ENCODE data around the gene UPF2.

Gene UPF2

DNA sequence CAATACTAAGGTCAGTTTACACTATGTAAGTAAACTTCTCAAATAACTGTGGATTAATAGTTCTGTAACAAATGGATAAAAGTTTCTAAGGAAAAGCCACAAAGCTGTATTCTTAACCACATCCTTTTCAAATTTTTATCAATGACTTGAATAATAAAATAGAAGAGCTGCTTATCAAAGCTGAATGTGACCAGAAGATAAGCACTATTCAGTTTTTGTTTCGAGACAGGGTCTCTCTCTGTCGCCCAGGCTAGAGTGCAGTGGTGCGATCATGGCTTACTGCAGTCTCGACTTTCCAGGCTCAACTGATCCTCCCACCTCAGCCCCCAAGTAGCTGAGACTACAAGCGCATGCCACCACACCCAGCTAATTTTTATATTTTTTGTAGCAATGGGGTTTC lies 17.0 kb downstream of the UPF2 start:
- Histone ChIP-seq H3K4me1 (ENCODE audit: insufficient read depth, low read length) (no peaks in the 10 kb centered on the region), H3K9ac (ENCODE audit: low read depth, low read length) (no peak overlapping the region), H3K27me3 (ENCODE audit: insufficient read depth, low read length, poor library complexity) (no peaks in the 10 kb centered on the region), H4K20me1 (ENCODE audit: insufficient read depth, low read length) (peaks cover 14% of the 10 kb centered on the region; the same call in 1 of the 2 replicates), H3K27ac (ENCODE audit: low read length) (no peak overlapping the region), H3K36me3 (ENCODE audit: insufficient read depth, low read length) (peaks cover 72% of the 10 kb centered on the region), H3K79me2 (ENCODE audit: insufficient read depth, low read length) (peaks cover 92% of the 10 kb centered on the region), H3K4me2 (ENCODE audit: insufficient read depth, low read length) (no peak overlapping the region), H2AFZ (ENCODE audit: low read depth, low read length) (no peak overlapping the region), H3K4me3 (ENCODE audit: low read depth in 1 of 2, low read length in 2 of 2) (no peak overlapping the region), H3K9me3 (ENCODE audit: insufficient read depth, low read length, severe bottlenecking) (no peaks in the 10 kb centered on the region)
- TF ChIP-seq, protein P1, sequence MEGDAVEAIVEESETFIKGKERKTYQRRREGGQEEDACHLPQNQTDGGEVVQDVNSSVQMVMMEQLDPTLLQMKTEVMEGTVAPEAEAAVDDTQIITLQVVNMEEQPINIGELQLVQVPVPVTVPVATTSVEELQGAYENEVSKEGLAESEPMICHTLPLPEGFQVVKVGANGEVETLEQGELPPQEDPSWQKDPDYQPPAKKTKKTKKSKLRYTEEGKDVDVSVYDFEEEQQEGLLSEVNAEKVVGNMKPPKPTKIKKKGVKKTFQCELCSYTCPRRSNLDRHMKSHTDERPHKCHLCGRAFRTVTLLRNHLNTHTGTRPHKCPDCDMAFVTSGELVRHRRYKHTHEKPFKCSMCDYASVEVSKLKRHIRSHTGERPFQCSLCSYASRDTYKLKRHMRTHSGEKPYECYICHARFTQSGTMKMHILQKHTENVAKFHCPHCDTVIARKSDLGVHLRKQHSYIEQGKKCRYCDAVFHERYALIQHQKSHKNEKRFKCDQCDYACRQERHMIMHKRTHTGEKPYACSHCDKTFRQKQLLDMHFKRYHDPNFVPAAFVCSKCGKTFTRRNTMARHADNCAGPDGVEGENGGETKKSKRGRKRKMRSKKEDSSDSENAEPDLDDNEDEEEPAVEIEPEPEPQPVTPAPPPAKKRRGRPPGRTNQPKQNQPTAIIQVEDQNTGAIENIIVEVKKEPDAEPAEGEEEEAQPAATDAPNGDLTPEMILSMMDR (IDR thresholded peaks at IDR 0.05; ENCODE audit: borderline replicate concordance, extremely low read depth, low read length, poor library complexity, severe bottlenecking) = no peak
- no peak for TF ChIP-seq EZH2 (IDR thresholded peaks at IDR 0.05; ENCODE audit: borderline replicate concordance, low read depth, low read length, severe bottlenecking)
- no peak for DNase-seq
- ATAC-seq (ENCODE audit: insufficient read depth, low read depth) = no peak

- H3K27me3 ChIP-seq (ENCODE audit: insufficient read depth, low read length, poor library complexity) = no peaks in the 10 kb centered on the region
- H3K27ac ChIP-seq (ENCODE audit: low read length) = no peak overlapping the region
- H3K79me2 ChIP-seq (ENCODE audit: insufficient read depth, low read length) = peaks cover 91% of the 10 kb centered on the region
- H3K36me3 ChIP-seq (ENCODE audit: insufficient read depth, low read length) = peaks cover 50% of the 10 kb centered on the region
- H3K9me3 ChIP-seq (ENCODE audit: insufficient read depth, low read length, severe bottlenecking) = no peaks in the 10 kb centered on the region
- H3K4me3 ChIP-seq (ENCODE audit: low read depth in 1 of 2, low read length in 2 of 2) = no peak overlapping the region
- ATAC-seq (ENCODE audit: insufficient read depth, low read depth) = no peak
- no peak overlapping the region for H3K4me2 ChIP-seq (ENCODE audit: insufficient read depth, low read length)
- TF ChIP-seq, protein P1 (IDR thresholded peaks at IDR 0.05; ENCODE audit: borderline replicate concordance, extremely low read depth, low read length, poor library complexity, severe bottlenecking) = no peak
- no peak for TF ChIP-seq EZH2 (IDR thresholded peaks at IDR 0.05; ENCODE audit: borderline replicate concordance, low read depth, low read length, severe bottlenecking)
- no peak for DNase-seq
- H3K9ac ChIP-seq (ENCODE audit: low read depth, low read length) = no peak overlapping the region
- no peaks in the 10 kb centered on the region for H3K4me1 ChIP-seq (ENCODE audit: insufficient read depth, low read length)
- peaks cover 21% of the 10 kb centered on the region; the same call in 1 of the 2 replicates for H4K20me1 ChIP-seq (ENCODE audit: insufficient read depth, low read length)
- H2AFZ ChIP-seq (ENCODE audit: low read depth, low read length) = no peak overlapping the region
Observed at GRCh38 chr10:12022580-12023257, 19.9 kb downstream of the UPF2 start.

- Histone ChIP-seq H3K79me2 (ENCODE audit: insufficient read depth, low read length) (peaks cover 78% of the 10 kb centered on the region), H3K27ac (ENCODE audit: low read length) (no peak overlapping the region), H3K9me3 (ENCODE audit: insufficient read depth, low read length, severe bottlenecking) (no peaks in the 10 kb centered on the region), H3K36me3 (ENCODE audit: insufficient read depth, low read length) (peaks cover 31% of the 10 kb centered on the region; the same call in 1 of the 2 replicates), H2AFZ (ENCODE audit: low read depth, low read length) (no peak overlapping the region), H3K9ac (ENCODE audit: low read depth, low read length) (no peak overlapping the region), H3K4me2 (ENCODE audit: insufficient read depth, low read length) (no peak overlapping the region), H3K27me3 (ENCODE audit: insufficient read depth, low read length, poor library complexity) (no peaks in the 10 kb centered on the region), H4K20me1 (ENCODE audit: insufficient read depth, low read length) (peaks cover 12% of the 10 kb centered on the region; the same call in 1 of the 2 replicates), H3K4me3 (ENCODE audit: low read depth in 1 of 2, low read length in 2 of 2) (no peak overlapping the region), H3K4me1 (ENCODE audit: insufficient read depth, low read length) (no peaks in the 10 kb centered on the region)
- no peak for DNase-seq
- no peak for ATAC-seq (ENCODE audit: insufficient read depth, low read depth)
- TF ChIP-seq, protein P1 (IDR thresholded peaks at IDR 0.05; ENCODE audit: borderline replicate concordance, extremely low read depth, low read length, poor library complexity, severe bottlenecking) = no peak
- no peak for TF ChIP-seq EZH2 (IDR thresholded peaks at IDR 0.05; ENCODE audit: borderline replicate concordance, low read depth, low read length, severe bottlenecking)
Observed at GRCh38 chr10:12020574-12020973, 22.0 kb downstream of the UPF2 start.

Data from DND-41 (cell line).